C4-2B (cell line): Measurements from ENCODE around the gene CENPB.

ENCODE experiments used
- H3K27ac ChIP-seq: fragments of 450-650 bp; 2 replicates; pipeline ENCODE4 v1.5.1; 2017
- CTCF ChIP-seq: fragments of 450-650 bp; conservative IDR thresholded peaks from 2 replicates; pipeline ENCODE4 v1.5.1; 2017; ENCODE audit warnings: mild to moderate bottlenecking
- ZFX ChIP-seq: fragments of 450-650 bp; IDR thresholded peaks from 2 replicates; pipeline ENCODE4 v1.6.1; 2017

The CENPB gene

GRCh38 chr20:3800256-3800877 is 13.8 kb upstream of the CENPB start:
- H3K27ac ChIP-seq = no peak overlapping the region
- TF ChIP-seq ZFX (no peak), CTCF (no peak)

- TF ChIP-seq ZFX (no peak), CTCF (no peak)
- no peak overlapping the region for H3K27ac ChIP-seq
Observed at GRCh38 chr20:3798908-3799248, 12.3 kb upstream of the CENPB start.

GRCh38 chr20:3798373-3798768 is 11.8 kb upstream of the CENPB start:
- H3K27ac ChIP-seq = no peak overlapping the region
- TF ChIP-seq ZFX = no peak
- no peak for TF ChIP-seq CTCF

GRCh38 chr20:3797592-3798372 is 11.2 kb upstream of the CENPB start:
- H3K27ac ChIP-seq = peak overlapping the region; percentile 83
- no peak for TF ChIP-seq CTCF
- TF ChIP-seq ZFX = no peak

GRCh38 chr20:3797226-3797545 is 10.6 kb upstream of the CENPB start:
- peak overlapping the region; percentile 83 for H3K27ac ChIP-seq
- TF ChIP-seq ZFX = no peak
- TF ChIP-seq CTCF = no peak

GRCh38 chr20:3796477-3797225 is 10.1 kb upstream of the CENPB start:
- peak overlapping the region; percentile 83 for H3K27ac ChIP-seq
- TF ChIP-seq CTCF (no peak), ZFX (peak; percentile 36; the same call in 1 of the 2 replicates)
